Hematopoietic multipotent progenitor cell (in vitro differentiated cells): Measurements from ENCODE around the gene STAT5A. TPM values are rescaled to one million over a fixed set of nuclear protein-coding genes. Genes with fewer than 3 reads are reported as not detected.
"Not testable (repeated sequence)": the region's sequence is repeated elsewhere in the genome, so short reads cannot be mapped to it uniquely, and the experiment has no call there.

ENCODE experiments used
- DNase-seq, 3 donors: peaks; one replicate each; pipeline ENCODE4 v3.0.0-alpha.2; 2011 to 2015; ENCODE audit warnings: low read depth in 2 of 3, low spot score in 2 of 3
- total RNA-seq: library from RNA; depleted of rRNA; stranded (reverse); fragments of >200 nt; gene quantifications from one replicate; pipeline ENCODE4 v1.2.3, GENCODE V29; 2012

STAT5A gene
- total RNA-seq, 1 donor: 603 TPM

- no peak for DNase-seq
Measured at GRCh38 chr17:42304187-42305030, 16.1 kb downstream of the STAT5A start.

- not testable (repeated sequence) for DNase-seq
Measured at GRCh38 chr17:42305031-42305330, 16.7 kb downstream of the STAT5A start.

GRCh38 chr17:42305543-42306384, 17.5 kb downstream of the STAT5A start:
- DNase-seq: no peak

- no peak for DNase-seq
Measured at GRCh38 chr17:42306385-42306667, 18.0 kb downstream of the STAT5A start.

- DNase-seq: no peak
Measured at GRCh38 chr17:42307362-42307927, 19.1 kb downstream of the STAT5A start.

GRCh38 chr17:42308446-42308845, 20.1 kb downstream of the STAT5A start:
- DNase-seq: no peak

- no peak for DNase-seq
Measured at GRCh38 chr17:42309142-42309541, 20.8 kb downstream of the STAT5A start.

- no peak for DNase-seq
Measured at GRCh38 chr17:42309986-42310786, 21.9 kb downstream of the STAT5A start.

- DNase-seq: no peak
Measured at GRCh38 chr17:42310787-42311215, 22.5 kb downstream of the STAT5A start.

GRCh38 chr17:42311240-42312034, 23.1 kb downstream of the STAT5A start:
- DNase-seq: peak in 2 of 3 donors; percentile 62 to 69

- no peak for DNase-seq
Measured at GRCh38 chr17:42312035-42312284, 23.7 kb downstream of the STAT5A start.

GRCh38 chr17:42312285-42313130, 24.2 kb downstream of the STAT5A start:
- DNase-seq: peak; percentile 66 to 92 (median 89)

- DNase-seq: no peak
Measured at GRCh38 chr17:42313389-42313772, 25.1 kb downstream of the STAT5A start.

- DNase-seq: no peak
Measured at GRCh38 chr17:42313773-42314566, 25.7 kb downstream of the STAT5A start.

- DNase-seq: peak in 2 of 3 donors; percentile 44 to 75
Measured at GRCh38 chr17:42315402-42316156, 27.3 kb downstream of the STAT5A start.

- no peak for DNase-seq
Measured at GRCh38 chr17:42316755-42317154, 28.5 kb downstream of the STAT5A start.

GRCh38 chr17:42317266-42317845, 29.1 kb downstream of the STAT5A start:
- no peak for DNase-seq

GRCh38 chr17:42317967-42318366, 29.7 kb downstream of the STAT5A start:
- not testable (repeated sequence) for DNase-seq
